ENCODE results near the gene CORO2A. TPM values are rescaled to one million over a fixed set of nuclear protein-coding genes. Genes with fewer than 3 reads are reported as not detected.
A peak's percentile ranks its signal among the peaks of the same experiment; 100 is the strongest.

The CORO2A gene
- total RNA-seq, 1 experiment from 2014 or later = 15.8 TPM

DNA sequence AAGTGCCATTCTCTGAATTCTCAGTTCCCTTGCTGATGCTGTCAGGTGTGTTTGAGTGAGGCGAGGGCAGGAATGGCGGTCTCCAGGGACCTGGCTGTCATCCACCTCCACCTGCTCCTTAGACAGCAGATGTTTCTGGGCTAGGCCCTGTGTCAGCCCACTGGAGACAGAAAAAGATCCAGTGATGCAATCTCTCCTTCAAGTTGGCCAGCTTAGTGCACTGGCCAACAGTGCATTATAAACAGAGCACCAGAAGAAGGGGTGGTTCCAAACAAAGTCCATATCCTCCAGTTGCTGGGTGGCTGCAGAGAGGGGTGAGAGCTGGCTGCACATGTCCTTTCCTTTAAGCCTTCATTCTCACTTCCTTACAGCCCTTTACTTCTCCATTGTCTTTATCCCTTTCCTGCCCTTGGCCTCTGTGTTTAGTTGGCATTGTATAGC, 109.4 kb downstream of the CORO2A start:
- H3K4ac ChIP-seq (ENCODE audit: low read depth, low read length) = no peak overlapping the region
- no peak overlapping the region for H2BK120ac ChIP-seq (ENCODE audit: low read depth, low read length, poor library complexity, severe bottlenecking)
- H3K27ac ChIP-seq (ENCODE audit: insufficient read length, low read depth, low read length) = no peak overlapping the region
- TF ChIP-seq, protein P1, sequence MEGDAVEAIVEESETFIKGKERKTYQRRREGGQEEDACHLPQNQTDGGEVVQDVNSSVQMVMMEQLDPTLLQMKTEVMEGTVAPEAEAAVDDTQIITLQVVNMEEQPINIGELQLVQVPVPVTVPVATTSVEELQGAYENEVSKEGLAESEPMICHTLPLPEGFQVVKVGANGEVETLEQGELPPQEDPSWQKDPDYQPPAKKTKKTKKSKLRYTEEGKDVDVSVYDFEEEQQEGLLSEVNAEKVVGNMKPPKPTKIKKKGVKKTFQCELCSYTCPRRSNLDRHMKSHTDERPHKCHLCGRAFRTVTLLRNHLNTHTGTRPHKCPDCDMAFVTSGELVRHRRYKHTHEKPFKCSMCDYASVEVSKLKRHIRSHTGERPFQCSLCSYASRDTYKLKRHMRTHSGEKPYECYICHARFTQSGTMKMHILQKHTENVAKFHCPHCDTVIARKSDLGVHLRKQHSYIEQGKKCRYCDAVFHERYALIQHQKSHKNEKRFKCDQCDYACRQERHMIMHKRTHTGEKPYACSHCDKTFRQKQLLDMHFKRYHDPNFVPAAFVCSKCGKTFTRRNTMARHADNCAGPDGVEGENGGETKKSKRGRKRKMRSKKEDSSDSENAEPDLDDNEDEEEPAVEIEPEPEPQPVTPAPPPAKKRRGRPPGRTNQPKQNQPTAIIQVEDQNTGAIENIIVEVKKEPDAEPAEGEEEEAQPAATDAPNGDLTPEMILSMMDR (conservative IDR thresholded peaks at IDR 0.05) = no peak
- no peaks in the 10 kb centered on the region for H3K9me3 Mint-ChIP-seq
- 0 out of 7 replicates have a peak overlapping the region, but pooled peaks of 1 of the 3 experiments have one; percentile 25 for H3K27ac Mint-ChIP-seq
- H3K27me3 ChIP-seq (ENCODE audit: insufficient read depth, low read length) = no peaks in the 10 kb centered on the region
- no peak overlapping the region for H3K14ac ChIP-seq (ENCODE audit: insufficient read depth, low read length)
- no peak overlapping the region for H3K4me2 ChIP-seq (ENCODE audit: insufficient read depth, insufficient read length, low read length)
- H3K9me3 ChIP-seq (ENCODE audit: control insufficient read depth, low read depth, low read length) = no peaks in the 10 kb centered on the region
- no peak overlapping the region for H2BK5ac ChIP-seq (ENCODE audit: insufficient read length, low read length)
- H2BK20ac ChIP-seq (ENCODE audit: low read depth, low read length, poor library complexity, severe bottlenecking) = no peak overlapping the region
- H3K18ac ChIP-seq (ENCODE audit: insufficient read length, low read depth, low read length) = no peak overlapping the region
- no CpG with 5 or more reads among the region's 2 CpGs for WGBS (ENCODE audit: extremely low coverage, insufficient read length, low lambda C conversion rate)
- no peaks in the 10 kb centered on the region for H3K4me1 ChIP-seq (ENCODE audit: insufficient read depth, low read length)
- H3T11ph ChIP-seq (ENCODE audit: low read length) = no peak overlapping the region
- H3K79me1 ChIP-seq (ENCODE audit: insufficient read depth, low read depth, low read length, poor library complexity, severe bottlenecking) = no peaks in the 10 kb centered on the region
- H3K79me2 ChIP-seq (ENCODE audit: insufficient read depth, low read length) = no peaks in the 10 kb centered on the region
- H2BK12ac ChIP-seq (ENCODE audit: insufficient read length, low read depth, low read length) = no peak overlapping the region
- H3K9ac ChIP-seq (ENCODE audit: extremely low read depth, insufficient read length, low read length) = no peak overlapping the region
- H4K20me1 ChIP-seq (ENCODE audit: control insufficient read depth, insufficient read depth, insufficient read length) = no peaks in the 10 kb centered on the region
- H3K56ac ChIP-seq (ENCODE audit: insufficient read length, low read depth, low read length) = no peak overlapping the region
- H3K27me3 Mint-ChIP-seq (ENCODE audit: low read depth) = peaks cover 5% of the 10 kb centered on the region
- no peaks in the 10 kb centered on the region for H3K23me2 ChIP-seq (ENCODE audit: insufficient read length, low read depth, low read length, poor library complexity, severe bottlenecking)
- no peak overlapping the region for H2BK15ac ChIP-seq (ENCODE audit: low read depth, low read length)
- no peak overlapping the region for H3K23ac ChIP-seq (ENCODE audit: insufficient read length, low read depth, low read length)
- DNase-seq = no peak
- H4K8ac ChIP-seq (replicated peaks; ENCODE audit: insufficient read length, low read depth, low read length) = no peak overlapping the region
- H3K36me3 Mint-ChIP-seq (ENCODE audit: insufficient read depth in 1 of 3, low read depth in 3 of 3) = peaks cover 6 to 44% (median 30%) of the 10 kb centered on the region in 3 experiments
- H3K4me1 Mint-ChIP-seq = peaks cover 18 to 22% of the 10 kb centered on the region in 2 experiments
- no peak overlapping the region for H4K5ac ChIP-seq (ENCODE audit: insufficient read length, low read depth, low read length)
- no peak overlapping the region for H2AK5ac ChIP-seq (ENCODE audit: insufficient read length, low read length)
- no peak overlapping the region for H3K4me3 Mint-ChIP-seq
- H2AFZ ChIP-seq (ENCODE audit: low read length) = no peak overlapping the region
- H4K91ac ChIP-seq (ENCODE audit: insufficient read length, low read depth, low read length) = no peak overlapping the region
